ENCODE results near the gene SMARCAD1.

Gene SMARCAD1

DNA sequence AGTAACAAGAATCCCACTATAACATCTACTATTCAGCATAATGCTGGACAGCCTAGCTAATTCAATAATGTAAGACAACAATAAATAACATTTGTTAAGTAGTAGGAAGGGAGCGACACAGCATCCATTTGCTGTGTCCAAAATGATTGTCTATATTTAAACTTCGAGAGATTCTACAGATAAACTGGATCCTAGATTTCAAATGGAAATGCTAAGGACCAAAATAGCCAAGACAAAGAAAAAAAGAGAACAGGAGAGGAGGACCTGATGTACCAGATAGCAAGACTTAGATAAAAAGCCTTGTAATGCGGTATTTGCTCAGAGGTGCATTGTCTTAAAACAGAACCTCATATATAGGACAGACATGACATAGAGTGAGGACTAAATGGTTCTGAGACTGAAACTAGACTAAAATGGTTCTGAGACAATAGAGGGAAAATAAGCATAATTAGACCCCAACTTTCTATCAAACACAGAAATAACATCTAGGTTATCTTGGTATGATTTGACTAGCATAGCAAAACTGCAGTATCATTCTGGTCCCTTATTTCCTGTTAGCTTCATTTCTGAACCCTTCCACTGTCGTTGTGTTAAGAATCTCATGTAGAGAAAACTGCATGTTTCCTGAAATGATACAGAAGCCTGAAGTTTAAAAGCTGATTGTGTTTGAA lies 131.2 kb downstream of the SMARCAD1 start:
- Histone ChIP-seq H2BK12ac (ENCODE audit: low read length in 2 of 2) (no peak overlapping the region), H4K91ac (ENCODE audit: low read length) (no peak overlapping the region), H3K36me3 (ENCODE audit: control insufficient read depth in 1 of 2, insufficient read depth in 2 of 2, low read depth in 1 of 2, low read length in 2 of 2) (no peaks in the 10 kb centered on the region), H3K4me2 (ENCODE audit: low read length, poor library complexity, severe bottlenecking) (no peak overlapping the region), H4K8ac (ENCODE audit: low read length) (no peak overlapping the region), H2BK120ac (ENCODE audit: low read depth, low read length) (no peak overlapping the region), H3K23ac (ENCODE audit: low read length in 2 of 2) (no peak overlapping the region), H2AK5ac (ENCODE audit: low read length, severe bottlenecking) (no peak overlapping the region), H3K4me1 (ENCODE audit: control insufficient read depth, insufficient read depth, low read depth, low read length) (no peaks in the 10 kb centered on the region), H3K27me3 (ENCODE audit: control insufficient read depth in 1 of 2, insufficient read depth in 1 of 2, low read length in 2 of 2) (no peaks in the 10 kb centered on the region), H2BK5ac (ENCODE audit: low read depth, low read length, poor library complexity, severe bottlenecking) (no peak overlapping the region), H3K18ac (ENCODE audit: low read depth in 1 of 2, low read length in 2 of 2) (no peak overlapping the region), H3K14ac (ENCODE audit: low read length in 2 of 2) (no peak overlapping the region), H2AFZ (ENCODE audit: low read depth, low read length) (no peak overlapping the region), H3K79me1 (replicated peaks; ENCODE audit: low read length, poor library complexity, severe bottlenecking) (no peaks in the 10 kb centered on the region), H2BK15ac (ENCODE audit: low read depth, poor library complexity, severe bottlenecking) (no peak overlapping the region), H3K9ac (ENCODE audit: low read length) (no peak overlapping the region), H3K4me3 (ENCODE audit: insufficient read depth in 1 of 2, low read depth in 1 of 2, low read length in 2 of 2) (no peak overlapping the region), H3K27ac (ENCODE audit: low read length, poor library complexity, severe bottlenecking) (no peak overlapping the region), H3K4ac (ENCODE audit: low read depth in 1 of 2, low read length in 2 of 2) (no peak overlapping the region), H3K9me3 (ENCODE audit: control insufficient read depth, low read length) (no peaks in the 10 kb centered on the region)
- WGBS, result 98% methylated on average over 3 of the region's 4 CpGs
- no peak for DNase-seq

- no peaks in the 10 kb centered on the region for H3K4me1 ChIP-seq (ENCODE audit: control insufficient read depth, insufficient read depth, low read depth, low read length)
- H4K8ac ChIP-seq (ENCODE audit: low read length), result no peak overlapping the region
- H3K36me3 ChIP-seq (ENCODE audit: control insufficient read depth in 1 of 2, insufficient read depth in 2 of 2, low read depth in 1 of 2, low read length in 2 of 2), result no peaks in the 10 kb centered on the region
- no peaks in the 10 kb centered on the region for H3K79me1 ChIP-seq (replicated peaks; ENCODE audit: low read length, poor library complexity, severe bottlenecking)
- H3K4me2 ChIP-seq (ENCODE audit: low read length, poor library complexity, severe bottlenecking), result no peak overlapping the region
- WGBS, result 96% methylated on average over 8 of the region's 9 CpGs
- no peak overlapping the region for H2BK120ac ChIP-seq (ENCODE audit: low read depth, low read length)
- no peak overlapping the region for H3K4me3 ChIP-seq (ENCODE audit: insufficient read depth in 1 of 2, low read depth in 1 of 2, low read length in 2 of 2)
- no peak overlapping the region for H2AK5ac ChIP-seq (ENCODE audit: low read length, severe bottlenecking)
- no peak for DNase-seq
- H2BK5ac ChIP-seq (ENCODE audit: low read depth, low read length, poor library complexity, severe bottlenecking), result no peak overlapping the region
- no peak overlapping the region for H3K27ac ChIP-seq (ENCODE audit: low read length, poor library complexity, severe bottlenecking)
- H3K23ac ChIP-seq (ENCODE audit: low read length in 2 of 2), result no peak overlapping the region
- H3K9ac ChIP-seq (ENCODE audit: low read length), result no peak overlapping the region
- H3K27me3 ChIP-seq (ENCODE audit: control insufficient read depth in 1 of 2, insufficient read depth in 1 of 2, low read length in 2 of 2), result no peaks in the 10 kb centered on the region
- no peak overlapping the region for H2AFZ ChIP-seq (ENCODE audit: low read depth, low read length)
- no peaks in the 10 kb centered on the region for H3K9me3 ChIP-seq (ENCODE audit: control insufficient read depth, low read length)
- H4K91ac ChIP-seq (ENCODE audit: low read length), result no peak overlapping the region
- no peak overlapping the region for H2BK15ac ChIP-seq (ENCODE audit: low read depth, poor library complexity, severe bottlenecking)
- H3K14ac ChIP-seq (ENCODE audit: low read length in 2 of 2), result no peak overlapping the region
- H2BK12ac ChIP-seq (ENCODE audit: low read length in 2 of 2), result no peak overlapping the region
- H3K18ac ChIP-seq (ENCODE audit: low read depth in 1 of 2, low read length in 2 of 2), result no peak overlapping the region
- H3K4ac ChIP-seq (ENCODE audit: low read depth in 1 of 2, low read length in 2 of 2), result no peak overlapping the region
Measured at GRCh38 chr4:94339779-94340178, 132.1 kb downstream of the SMARCAD1 start.
